ENCODE results near the gene MGAT5B. TPM values are rescaled to one million over a fixed set of nuclear protein-coding genes. Genes with fewer than 3 reads are reported as not detected.

MGAT5B gene
- total and polyA plus RNA-seq, 10 donors = 0.02 to 2.0 (median 0.75) TPM

GRCh38 chr17:76953066-76953465, 84.9 kb downstream of the MGAT5B start:
- Histone ChIP-seq H3K4me3 (no peak overlapping the region), H3K36me3 (no peaks in the 10 kb centered on the region), H3K27ac (no peak overlapping the region), H3K9me3 (no peaks in the 10 kb centered on the region), H3K27me3 (replicated peaks in 1 of 7) (peaks cover 0 to 37% (median 0%) of the 10 kb centered on the region in 7 donors), H3K4me1 (peaks cover 0 to 35% (median 11%) of the 10 kb centered on the region in 6 donors)
- WGBS, 5 donors = 91 to 98% (median 94%) methylated on average over 6 to 9 of the region's 9 CpGs
- intact Hi-C loops (cut with DNase I; ENCODE audit: low total_unique reads) = no loop called here
- peak; percentile 33 for DNase-seq
- TF ChIP-seq POLR2AphosphoS5 (IDR thresholded peaks at IDR 0.05) (no peak), POLR2A (IDR thresholded peaks at IDR 0.05) (no peak), CTCF (IDR thresholded peaks at IDR 0.05 in 8 of 11, conservative IDR thresholded peaks at IDR 0.05 in 3 of 11) (no peak)

GRCh38 chr17:76953946-76954345, 85.7 kb downstream of the MGAT5B start:
- H3K4me3 ChIP-seq = no peak overlapping the region
- intact Hi-C loops (cut with DNase I; ENCODE audit: low total_unique reads) = no loop called here
- 50 to 79% (median 66%) methylated on average over 2 of the region's 2 CpGs for WGBS, 5 donors
- DNase-seq = peak; percentile 28
- no peak overlapping the region for H3K27ac ChIP-seq
- no peaks in the 10 kb centered on the region for H3K36me3 ChIP-seq
- peaks cover 0 to 34% (median 14%) of the 10 kb centered on the region in 6 donors for H3K4me1 ChIP-seq
- TF ChIP-seq POLR2A (IDR thresholded peaks at IDR 0.05) = no peak
- peaks cover 0 to 37% (median 0%) of the 10 kb centered on the region in 7 donors for H3K27me3 ChIP-seq (replicated peaks in 1 of 7)
- H3K9me3 ChIP-seq = no peaks in the 10 kb centered on the region

- Histone ChIP-seq H3K27me3 (replicated peaks in 1 of 7) (peaks cover 0 to 30% (median 0%) of the 10 kb centered on the region in 7 donors), H3K36me3 (no peaks in the 10 kb centered on the region), H3K27ac (no peak overlapping the region), H3K4me1 (peaks cover 0 to 22% (median 14%) of the 10 kb centered on the region in 6 donors), H3K4me3 (no peak overlapping the region), H3K9me3 (no peaks in the 10 kb centered on the region)
- intact Hi-C loops (cut with DNase I; ENCODE audit: low total_unique reads) = no loop called here
- DNase-seq = peak; percentile 58
- WGBS, 5 donors = 66 to 92% (median 78%) methylated on average over 6 of the region's 6 CpGs
- TF ChIP-seq CTCF (IDR thresholded peaks at IDR 0.05 in 8 of 11, conservative IDR thresholded peaks at IDR 0.05 in 3 of 11) (no peak), POLR2AphosphoS5 (IDR thresholded peaks at IDR 0.05) (no peak), POLR2A (IDR thresholded peaks at IDR 0.05) (no peak)
Measured at GRCh38 chr17:76955191-76955590, 87.0 kb downstream of the MGAT5B start.

DNA sequence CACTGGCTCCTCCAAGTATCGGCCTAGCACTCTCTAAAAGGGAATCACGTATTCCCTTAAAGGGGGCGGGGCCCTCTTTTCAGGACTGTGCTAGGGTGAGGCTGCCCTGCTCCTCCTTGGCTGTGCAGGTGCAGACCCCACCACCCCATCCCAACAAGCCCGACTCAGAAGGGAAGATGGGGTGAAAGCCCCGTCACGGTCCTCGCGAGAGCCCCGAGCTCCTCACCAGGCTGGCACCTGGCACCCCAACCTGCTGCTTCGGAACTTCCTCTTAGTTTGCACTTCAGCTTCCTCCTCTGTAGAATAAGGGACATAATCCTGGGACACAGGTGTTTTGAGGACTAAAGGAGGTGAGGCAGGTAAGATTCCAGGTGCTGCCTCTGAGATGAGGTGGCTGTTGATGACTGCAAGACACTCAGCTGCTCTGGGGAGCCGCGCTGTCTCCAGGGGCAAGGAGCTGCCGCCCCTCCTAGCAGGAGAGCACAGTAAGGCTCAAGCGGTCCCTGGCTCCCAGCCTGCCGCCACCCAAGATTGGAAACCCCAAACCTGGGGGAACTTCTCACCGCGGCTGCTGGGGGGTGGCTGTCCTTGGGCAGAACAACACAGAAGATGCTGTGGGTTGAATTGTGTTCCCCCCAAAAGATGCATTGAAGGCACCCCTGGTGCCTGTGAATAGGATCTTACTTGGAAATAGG, 88.8 kb downstream of the MGAT5B start:
- TF ChIP-seq POLR2AphosphoS5 (IDR thresholded peaks at IDR 0.05) = no peak
- TF ChIP-seq CTCF (IDR thresholded peaks at IDR 0.05 in 8 of 11, conservative IDR thresholded peaks at IDR 0.05 in 3 of 11) = no peak
- no peak for TF ChIP-seq POLR2A (IDR thresholded peaks at IDR 0.05)
- Histone ChIP-seq H3K9me3 (no peaks in the 10 kb centered on the region), H3K4me1 (peaks cover 0 to 20% (median 14%) of the 10 kb centered on the region in 6 donors), H3K4me3 (no peak overlapping the region), H3K27me3 (replicated peaks in 1 of 7) (peaks cover 0 to 30% (median 0%) of the 10 kb centered on the region in 7 donors), H3K27ac (no peak overlapping the region), H3K36me3 (no peaks in the 10 kb centered on the region)
- DNase-seq = peak; percentile 73
- intact Hi-C loops (cut with DNase I; ENCODE audit: low total_unique reads) = no loop called here
- 73 to 82% (median 78%) methylated on average over 13 to 17 of the region's 17 CpGs for WGBS, 5 donors
